Left ventricle myocardium superior (tissue), 1 donor: ENCODE data around the gene ZBTB22. TPM values are rescaled to one million over a fixed set of nuclear protein-coding genes. Genes with fewer than 3 reads are reported as not detected.
A peak's percentile ranks its signal among the peaks of the same experiment; 100 is the strongest.
"Not testable (repeated sequence)": the region's sequence is repeated elsewhere in the genome, so short reads cannot be mapped to it uniquely, and the experiment has no call there.

ENCODE experiments used
- ATAC-seq: fragments of 200-7000 bp; cut with Tn5 transposase; one replicate; pipeline ENCODE4 v1.9.1; 2020; ENCODE audit warnings: mild to moderate bottlenecking, moderate library complexity
- DNase-seq: peaks from one replicate; pipeline ENCODE4 v3.0.0-alpha.2; 2020
- intact Hi-C: fragments of 100-400 bp; cut with micrococcal nuclease; formaldehyde crosslinking; loops from one replicate; pipeline ENCODE4 v1.11.0; 2022
- total RNA-seq: library from RNA; stranded (reverse); fragmentation: NEBNext Ultra II Directional; extraction: Animal tissue kit (Norgen Biotek cat#: 25700); gene quantifications from one replicate; pipeline ENCODE4 v1.2.1, GENCODE V29; 2021
- donor health status: DM: no; HTN: yes; CAD: no; lungs with severe emphysema.

The ZBTB22 gene
- total RNA-seq, 1 donor from 2014 or later, result 11.1 TPM

- DNase-seq (peak; percentile 75), ATAC-seq (peak; percentile 95)
- intact Hi-C loops, result no loop called here
Observed at GRCh38 chr6:33288921-33289783, 28.4 kb downstream of the ZBTB22 start, which contains the start of the genes PFDN6 and WDR46. PFDN6 (plus strand) TSS chr6:33289601; CDS start chr6:33289857, 256 bp downstream. WDR46 (minus strand) TSS chr6:33289239; CDS start chr6:33289170, 69 bp downstream.

- intact Hi-C loops, result no loop called here
- ATAC-seq (no peak), DNase-seq (no peak)
Observed at GRCh38 chr6:33288141-33288920, 29.2 kb downstream of the ZBTB22 start.

GRCh38 chr6:33286946-33287914 is 30.3 kb downstream of the ZBTB22 start:
- no peak for ATAC-seq
- intact Hi-C loops, result no loop called here
- DNase-seq, result no peak

GRCh38 chr6:33285214-33285613 is 32.3 kb downstream of the ZBTB22 start:
- intact Hi-C loops, DNase-seq, ATAC-seq: not testable (repeated sequence)

- DNase-seq (no peak), ATAC-seq (no peak)
- intact Hi-C loops, result no loop called here
Observed at GRCh38 chr6:33280539-33280938, 37.0 kb downstream of the ZBTB22 start.

- DNase-seq, result no peak
- no peak for ATAC-seq
- intact Hi-C loops, result no loop called here
Observed at GRCh38 chr6:33279971-33280511, 37.5 kb downstream of the ZBTB22 start.

GRCh38 chr6:33279257-33279695 is 38.3 kb downstream of the ZBTB22 start:
- ATAC-seq (no peak), DNase-seq (no peak)
- intact Hi-C loops, result no loop called here

GRCh38 chr6:33278810-33279209 is 38.7 kb downstream of the ZBTB22 start:
- DNase-seq (no peak), ATAC-seq (no peak)
- intact Hi-C loops, result no loop called here

- ATAC-seq (no peak), DNase-seq (no peak)
- intact Hi-C loops, result no loop called here
Observed at GRCh38 chr6:33278392-33278741, 39.2 kb downstream of the ZBTB22 start.

- intact Hi-C loops, result no loop called here
- ATAC-seq (peak; percentile 1), DNase-seq (peak; percentile 37)
Observed at GRCh38 chr6:33277663-33278391, 39.7 kb downstream of the ZBTB22 start.

GRCh38 chr6:33276864-33277662 is 40.5 kb downstream of the ZBTB22 start, which contains the start of gene B3GALT4:
B3GALT4 (plus strand) TSS chr6:33277123; CDS start chr6:33277420, 297 bp downstream.
- intact Hi-C loops, result no loop called here
- ATAC-seq (peak; percentile 76), DNase-seq (peak; percentile 87)

GRCh38 chr6:33276581-33276863 is 41.0 kb downstream of the ZBTB22 start:
- intact Hi-C loops, result no loop called here
- DNase-seq, result no peak
- ATAC-seq, result no peak

- intact Hi-C loops, DNase-seq, ATAC-seq: not testable (repeated sequence)
Observed at GRCh38 chr6:33275795-33276580, 41.6 kb downstream of the ZBTB22 start.

- ATAC-seq, result no peak
- no peak for DNase-seq
- intact Hi-C loops, result no loop called here
Observed at GRCh38 chr6:33273924-33274902, 43.3 kb downstream of the ZBTB22 start.

- ATAC-seq (no peak), DNase-seq (no peak)
- intact Hi-C loops, result no loop called here
Observed at GRCh38 chr6:33273129-33273923, 44.2 kb downstream of the ZBTB22 start.
